Measurements from ENCODE around the gene FTO.

GRCh38 chr16:54174750-54175149 lies 470.8 kb downstream of the FTO start:
- TF ChIP-seq JUN (CRISPR knock-in tag; IDR thresholded peaks at IDR 0.05) (no peak), CTCF (IDR thresholded peaks at IDR 0.05) (no peak), ATF2 (CRISPR knock-in tag; IDR thresholded peaks at IDR 0.05; ENCODE audit: borderline replicate concordance, low read depth) (no peak), MAX (CRISPR knock-in tag; IDR thresholded peaks at IDR 0.05) (no peak), ZNF232 (CRISPR knock-in tag; IDR thresholded peaks at IDR 0.05) (no peak)
